ENCODE data around the gene STX3.
"Not testable (repeated sequence)": the region's sequence is repeated elsewhere in the genome, so short reads cannot be mapped to it uniquely, and the experiment has no call there.

The STX3 gene

DNA sequence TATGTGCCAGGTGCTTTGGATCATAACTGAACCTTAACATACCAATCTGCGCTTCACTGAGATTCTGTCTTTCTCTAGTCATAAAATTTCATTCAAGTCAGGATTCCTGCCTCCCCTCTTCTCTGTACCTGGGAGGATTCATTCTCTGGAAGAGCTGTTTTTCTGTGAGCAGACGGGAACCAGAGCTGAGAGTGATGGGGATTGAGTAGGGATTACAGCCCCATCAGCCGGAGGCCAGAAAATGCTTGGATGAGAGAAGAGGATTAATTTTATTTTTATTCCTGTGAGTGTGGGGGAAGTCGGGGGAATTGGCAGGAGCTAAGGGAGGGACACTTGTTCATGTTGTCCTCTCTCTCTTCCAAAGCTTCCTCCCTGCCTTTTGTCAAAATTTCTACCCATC lies 4.7 kb downstream of the STX3 start:
- DNase-seq, result no peak

DNA sequence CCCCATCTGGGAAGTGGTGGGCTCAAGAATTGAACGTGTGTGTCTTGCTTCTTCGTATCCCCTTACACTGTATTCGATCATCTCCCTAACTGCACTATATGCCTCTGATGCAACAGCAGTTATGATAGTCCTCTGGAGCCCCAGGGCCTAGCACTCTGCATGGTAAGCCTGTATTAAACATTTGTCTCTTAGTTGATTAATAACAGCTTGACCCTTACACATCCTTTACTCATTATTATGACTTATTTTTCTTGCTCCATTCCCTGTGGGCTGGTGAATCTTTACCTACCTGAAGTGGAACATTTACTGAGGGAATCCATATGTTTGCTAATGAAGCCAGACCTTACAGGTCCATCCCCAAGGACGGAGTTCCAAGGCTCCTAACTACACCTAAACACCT lies 5.6 kb downstream of the STX3 start:
- no peak for DNase-seq

DNA sequence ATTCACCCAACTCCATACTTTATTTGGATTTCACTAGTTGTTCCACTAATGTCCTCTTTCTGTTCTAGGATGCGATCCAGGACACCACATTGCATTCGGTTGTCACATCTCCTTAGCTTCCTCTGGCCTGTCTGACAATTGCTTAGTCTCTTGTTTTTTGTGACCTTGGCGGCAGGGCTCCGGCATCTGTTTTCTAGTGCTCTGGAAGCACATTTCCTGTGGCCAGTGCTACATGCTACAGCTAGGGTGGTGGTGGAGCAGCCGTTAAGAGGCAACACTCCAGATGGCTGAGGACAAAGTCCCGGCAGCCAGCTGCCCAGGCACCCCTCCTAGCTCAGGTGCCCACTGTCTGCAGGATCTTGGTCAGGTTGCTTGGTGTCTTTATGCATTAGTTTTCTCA lies 6.8 kb downstream of the STX3 start:
- no peak for DNase-seq

DNA sequence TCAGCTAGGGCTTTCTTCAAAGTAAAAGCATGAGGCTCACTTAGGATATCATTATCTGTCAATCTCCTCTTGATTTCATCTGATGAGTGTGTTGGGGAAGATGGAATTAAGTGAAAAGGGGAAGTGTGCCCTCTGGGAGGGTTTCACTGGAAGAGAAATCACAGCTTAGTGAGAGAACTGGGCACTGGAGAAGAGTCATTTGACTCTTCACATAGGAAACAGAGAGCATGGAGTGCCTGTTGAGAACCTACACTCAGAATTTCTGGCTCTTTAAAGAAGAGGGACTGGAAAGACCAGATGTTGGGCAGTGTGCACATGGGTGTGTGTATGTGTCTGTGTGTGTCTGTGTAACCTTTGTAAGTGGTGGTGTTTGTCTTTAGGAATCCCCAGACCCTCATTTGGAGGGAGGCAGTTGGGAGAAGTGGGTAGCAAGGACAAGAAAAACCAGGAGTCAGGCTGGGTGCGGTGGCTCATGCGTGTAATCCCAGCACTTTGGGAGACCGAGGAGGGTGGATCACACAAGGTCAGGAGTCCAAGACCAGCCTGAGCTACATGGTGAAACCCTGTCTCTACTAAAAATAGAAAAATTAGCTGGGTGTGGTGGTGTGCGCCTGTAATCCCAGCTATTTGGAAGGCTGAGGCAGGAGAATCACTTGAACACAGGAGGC lies 10.0 kb downstream of the STX3 start:
- no peak for DNase-seq

DNA sequence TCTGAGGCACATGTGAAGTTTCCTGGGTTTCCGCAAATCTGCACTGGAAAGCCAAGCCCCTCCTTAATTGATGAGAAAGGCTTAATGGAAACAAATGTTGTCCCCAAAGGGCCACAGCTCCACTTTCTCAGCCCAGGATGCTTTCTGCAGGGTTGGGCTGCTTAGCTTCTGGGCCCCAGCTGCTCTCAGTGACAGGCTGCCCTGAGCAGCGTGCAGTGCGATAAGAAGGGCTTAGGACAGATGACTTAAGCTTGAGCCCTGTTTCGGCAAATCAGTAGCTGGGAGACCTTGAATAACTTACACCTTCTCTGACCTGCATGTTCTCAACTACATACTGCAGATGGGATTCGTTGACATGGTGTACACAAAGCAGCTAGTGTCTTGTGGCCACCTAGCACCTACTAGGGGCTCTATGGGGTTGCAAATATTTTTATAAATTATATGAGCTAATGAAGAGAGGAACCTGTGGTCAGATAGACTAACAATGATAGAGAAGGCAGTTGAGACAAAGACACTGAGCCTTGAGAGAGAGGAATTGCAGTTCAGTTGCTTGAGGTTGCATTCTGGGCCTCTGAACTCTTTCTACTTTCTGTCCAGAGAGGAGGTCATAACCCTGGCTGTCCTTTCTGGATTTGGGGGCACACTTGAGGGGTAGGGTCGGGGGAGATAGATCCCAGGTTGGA lies 11.5 kb downstream of the STX3 start:
- DNase-seq, result no peak

DNA sequence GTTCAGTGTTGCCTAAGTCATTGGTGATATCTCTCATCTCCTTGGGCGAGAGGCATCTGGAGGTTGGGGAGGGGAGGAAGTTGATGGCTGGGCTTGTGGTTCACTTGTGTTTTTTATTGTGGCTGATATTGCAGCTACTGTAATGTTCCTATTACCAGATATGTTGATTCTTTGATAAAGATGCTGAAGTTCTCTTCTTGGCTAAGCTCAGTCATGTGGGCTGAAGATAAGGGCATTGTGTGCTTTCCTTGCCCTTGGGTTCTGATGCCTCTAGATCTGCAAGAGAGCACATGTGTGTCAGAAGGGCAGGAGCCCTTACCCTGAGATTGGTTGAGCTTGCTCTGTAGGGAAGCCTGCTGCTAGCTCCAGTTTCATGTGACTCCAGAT lies 12.0 kb downstream of the STX3 start:
- no peak for DNase-seq

DNA sequence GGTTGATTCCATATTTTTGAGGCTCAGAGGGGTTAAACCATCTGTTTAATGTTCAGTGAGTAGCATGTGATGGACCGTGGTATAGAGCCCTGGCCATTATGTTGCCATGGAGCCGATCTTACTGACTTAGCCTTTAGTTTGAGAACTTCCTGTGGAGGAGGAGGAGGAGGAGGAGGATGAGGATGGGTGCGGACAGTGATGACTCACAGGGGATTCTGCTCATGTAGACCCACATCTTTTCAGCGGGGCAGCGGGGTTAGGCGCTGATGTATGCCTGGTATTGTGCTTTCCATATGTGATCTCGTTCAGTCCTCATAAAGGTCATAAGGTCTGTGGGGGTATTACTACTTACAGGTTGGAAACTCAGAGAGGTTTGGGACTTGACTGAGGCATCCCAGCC lies 13.9 kb downstream of the STX3 start:
- no peak for DNase-seq

DNA sequence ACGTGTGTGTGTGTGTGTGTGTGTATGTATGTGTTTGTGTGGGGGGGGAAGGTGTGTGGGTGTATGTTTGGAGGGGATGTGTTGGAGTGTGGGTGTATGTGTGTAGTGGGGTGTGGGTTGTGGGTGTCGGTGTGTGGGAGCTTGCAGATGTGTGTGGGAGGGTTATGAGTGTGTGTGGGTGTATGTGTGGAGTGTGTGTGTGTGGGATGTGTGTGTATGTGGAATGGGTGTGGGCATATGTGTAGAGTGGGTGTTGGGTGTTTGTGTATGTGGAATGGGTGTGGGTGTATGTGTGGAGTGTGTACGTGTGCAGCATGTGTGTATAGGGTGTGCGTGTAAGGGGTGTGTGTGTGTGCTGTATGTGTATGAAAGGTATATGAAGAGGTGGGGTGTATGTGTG lies 14.7 kb downstream of the STX3 start:
- no peak for DNase-seq

DNA sequence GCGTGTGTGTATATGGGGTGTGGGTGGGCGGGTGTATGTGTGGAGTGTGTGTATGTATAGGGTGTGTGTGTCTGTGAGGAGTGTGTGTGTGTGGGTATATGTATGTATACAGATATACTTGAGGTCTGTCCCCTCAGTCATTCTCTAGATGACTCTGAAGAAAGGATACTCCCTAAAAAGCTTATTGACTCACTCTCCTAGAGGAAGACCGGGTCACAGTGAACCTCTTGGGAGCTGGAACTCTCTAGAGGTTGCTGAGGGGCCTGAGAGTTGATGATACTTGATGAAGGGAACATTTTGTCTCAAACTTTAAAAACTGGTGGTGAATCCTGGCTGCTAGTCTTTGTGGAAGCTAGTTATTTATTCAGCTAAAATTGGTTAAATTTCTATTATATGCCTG lies 15.1 kb downstream of the STX3 start:
- no peak for DNase-seq

DNA sequence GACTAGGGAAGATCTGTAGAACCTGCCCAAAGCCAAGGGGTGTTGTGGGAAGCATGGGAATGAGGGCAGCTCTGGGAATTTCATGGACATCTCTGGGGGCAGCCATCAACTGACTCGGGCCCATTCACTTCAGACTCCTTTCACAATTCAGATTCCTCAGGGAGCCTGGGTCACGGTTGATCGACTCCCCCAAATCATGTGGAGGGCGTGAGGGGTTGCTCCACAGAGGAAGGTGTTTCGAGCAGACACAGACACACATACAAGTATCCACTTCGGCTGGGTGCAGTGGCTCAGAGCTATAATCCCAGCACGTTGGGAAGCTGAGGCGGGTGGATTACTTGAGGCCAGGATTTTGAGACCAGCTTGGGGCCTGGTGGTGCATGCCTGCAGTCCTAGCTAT lies 15.7 kb downstream of the STX3 start:
- DNase-seq, result no peak

DNA sequence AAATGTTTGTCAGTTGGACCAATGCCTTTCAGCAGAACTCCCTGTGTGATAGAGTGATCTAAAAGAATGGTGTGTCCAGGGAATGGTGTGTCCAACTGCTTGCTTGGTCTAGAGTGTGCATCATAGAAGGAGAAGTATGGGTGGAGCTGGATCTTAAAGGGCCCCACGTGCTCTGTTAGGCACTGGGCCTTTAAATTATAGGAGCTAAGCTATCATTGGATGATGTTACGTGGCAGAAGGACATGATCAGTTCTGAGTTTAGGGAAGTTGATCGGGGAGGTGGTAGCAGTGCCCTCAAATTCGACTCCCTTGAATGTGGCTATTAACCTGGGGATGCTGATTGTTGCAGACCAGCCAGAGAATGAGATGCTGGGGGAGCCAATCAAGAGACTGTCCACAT lies 16.4 kb downstream of the STX3 start:
- no peak for DNase-seq

DNA sequence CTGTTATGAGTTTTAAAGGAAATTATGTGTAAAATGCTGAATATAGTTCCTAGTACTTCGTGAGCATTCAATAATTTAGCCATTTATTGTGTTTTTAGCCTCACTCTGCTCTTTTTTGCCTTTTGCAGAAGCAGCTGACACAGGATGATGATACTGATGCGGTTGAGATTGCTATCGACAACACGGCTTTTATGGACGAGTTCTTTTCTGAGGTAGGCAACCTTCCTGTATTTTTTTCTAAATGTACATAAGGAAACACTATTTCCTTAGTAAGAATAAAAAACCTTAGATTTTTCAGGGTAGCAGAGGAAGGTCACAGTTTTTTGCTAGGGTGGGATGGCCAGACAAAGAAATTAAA lies 17.9 kb downstream of the STX3 start:
- DNase-seq, result no peak

DNA sequence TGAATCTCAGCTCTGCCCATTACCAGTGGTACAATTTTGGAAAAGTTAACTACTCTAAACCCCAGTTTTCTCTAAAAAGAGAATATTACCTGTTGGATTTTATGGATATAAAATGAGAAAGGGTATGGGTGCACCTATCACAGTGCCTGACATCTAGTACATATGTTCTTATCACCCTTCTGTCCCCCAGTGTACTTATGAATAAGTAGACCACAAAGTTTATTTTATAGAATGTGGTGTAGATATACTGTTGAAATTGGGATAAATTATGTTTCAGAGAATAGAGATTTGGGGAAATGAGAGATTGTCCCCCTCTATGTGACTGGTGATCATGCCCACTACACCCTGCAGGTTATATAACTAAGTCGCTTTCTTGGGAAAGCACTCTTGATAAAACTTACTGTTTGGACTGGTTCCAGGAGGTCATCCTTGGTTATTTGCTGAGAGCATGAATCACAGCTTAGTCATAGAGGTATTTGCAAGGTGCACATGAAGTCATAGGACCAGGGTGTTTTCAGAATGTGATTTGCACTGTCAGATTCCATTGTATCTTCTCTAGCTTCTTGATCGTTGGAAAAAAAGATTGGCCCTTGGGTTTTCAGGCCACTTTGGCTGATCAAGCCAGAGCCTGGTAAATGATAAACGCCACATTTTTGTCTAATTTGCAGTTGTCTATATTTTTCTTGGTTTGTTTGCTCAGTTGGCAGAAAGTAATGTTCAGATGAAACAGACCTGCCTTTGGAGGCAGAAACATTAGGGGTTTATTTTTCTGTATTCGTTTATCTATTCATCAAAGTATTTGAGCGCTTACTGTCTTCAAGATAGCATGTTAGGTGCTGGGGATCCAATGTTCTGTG lies 21.3 kb downstream of the STX3 start:
- DNase-seq, result no peak

DNA sequence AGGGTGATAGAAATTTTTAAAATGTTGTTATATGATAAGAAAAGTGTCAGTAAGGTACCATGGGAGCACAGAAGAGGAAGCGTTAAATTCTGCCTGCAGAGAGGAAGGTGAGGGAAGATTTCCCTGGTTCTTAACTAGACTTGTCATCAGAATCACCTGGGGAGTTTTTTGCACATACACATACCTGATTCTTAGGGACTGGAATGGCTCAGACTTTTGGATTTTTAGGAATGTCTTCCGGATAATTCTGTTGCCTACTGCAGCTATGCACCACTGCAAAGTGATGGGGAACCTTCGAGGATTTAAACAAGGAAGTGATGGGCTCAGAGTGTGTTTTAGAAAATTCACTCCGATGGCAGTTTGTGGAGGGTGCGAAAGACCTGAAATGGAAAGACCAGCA lies 21.9 kb downstream of the STX3 start:
- no peak for DNase-seq

DNA sequence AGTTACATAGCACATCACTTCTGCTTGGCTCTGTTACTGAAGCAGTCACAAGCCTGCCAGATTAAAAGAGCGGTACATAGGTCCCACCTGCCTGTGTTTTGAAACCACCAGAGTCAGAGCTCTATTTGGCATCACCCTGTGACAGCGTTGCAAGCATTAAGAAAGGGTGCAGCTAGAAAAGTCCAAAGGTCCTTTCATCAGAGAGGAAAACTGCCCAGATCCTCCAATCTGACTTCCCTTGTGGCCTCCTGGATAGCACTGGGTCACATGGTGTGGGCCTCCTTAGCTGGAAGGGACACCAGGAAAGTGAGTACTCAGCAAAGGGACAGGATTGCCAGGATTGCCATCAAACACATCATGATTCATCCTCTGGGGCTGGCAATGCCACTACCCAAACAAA lies 22.9 kb downstream of the STX3 start:
- DNase-seq, result no peak

DNA sequence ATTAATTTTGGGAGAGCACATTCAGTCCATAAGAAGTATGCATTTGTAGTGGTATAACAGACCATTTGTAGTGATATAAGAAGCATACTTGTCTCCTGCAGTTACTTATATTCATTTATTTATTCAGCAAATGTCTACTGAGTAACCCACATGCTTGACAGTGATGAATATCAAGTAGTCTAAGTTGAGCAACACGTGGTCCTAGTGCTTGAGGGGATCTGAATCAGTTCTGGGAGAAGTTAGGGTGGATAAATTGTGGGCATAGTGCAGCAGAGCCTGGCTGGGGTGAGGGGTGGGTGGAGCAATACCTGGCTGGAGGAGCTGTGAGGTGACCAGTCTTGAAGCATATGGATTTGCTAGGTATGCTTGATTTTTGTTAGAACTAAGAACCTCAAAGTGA lies 24.3 kb downstream of the STX3 start:
- no peak for DNase-seq

DNA sequence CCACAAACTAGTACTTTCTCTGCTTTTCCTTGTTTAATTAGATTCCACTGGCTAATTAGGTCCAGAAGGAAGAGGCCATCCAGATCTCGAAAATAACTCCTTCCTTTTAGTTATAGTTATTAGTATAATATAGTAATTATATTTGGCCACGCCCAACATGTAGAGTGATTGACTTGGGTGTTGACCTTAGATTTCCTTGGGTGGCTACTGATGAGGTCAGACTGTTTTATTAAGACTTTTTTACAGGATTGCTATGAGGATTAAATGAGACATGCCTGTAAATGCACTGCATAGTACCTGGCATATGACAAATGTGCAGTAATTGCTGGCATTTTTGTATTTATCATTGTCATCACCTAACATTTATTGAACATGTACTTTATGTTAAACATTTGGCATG lies 26.9 kb downstream of the STX3 start:
- DNase-seq, result no peak

DNA sequence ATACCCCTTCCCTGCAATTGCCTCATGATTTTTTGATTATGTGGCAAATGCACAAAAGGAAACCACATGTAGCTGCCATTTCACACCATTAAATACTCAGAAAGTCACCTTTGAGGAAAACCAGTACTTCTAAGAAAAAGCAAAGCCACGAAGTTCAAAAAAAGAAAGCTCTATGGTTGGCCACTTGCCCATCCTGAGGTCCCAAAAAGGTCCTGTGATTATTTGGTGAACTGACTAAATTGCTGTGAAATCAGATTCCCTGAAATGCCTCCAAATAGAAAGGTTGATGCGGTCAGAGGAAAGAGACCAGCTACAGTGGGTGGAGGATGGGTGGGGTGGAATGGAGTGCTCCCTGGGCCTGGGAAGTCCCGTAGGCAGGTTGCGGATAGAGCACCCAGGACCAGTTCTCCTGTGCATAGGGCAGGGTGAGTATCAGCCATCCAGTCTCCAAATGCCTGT lies 28.5 kb downstream of the STX3 start:
- DNase-seq, result no peak

DNA sequence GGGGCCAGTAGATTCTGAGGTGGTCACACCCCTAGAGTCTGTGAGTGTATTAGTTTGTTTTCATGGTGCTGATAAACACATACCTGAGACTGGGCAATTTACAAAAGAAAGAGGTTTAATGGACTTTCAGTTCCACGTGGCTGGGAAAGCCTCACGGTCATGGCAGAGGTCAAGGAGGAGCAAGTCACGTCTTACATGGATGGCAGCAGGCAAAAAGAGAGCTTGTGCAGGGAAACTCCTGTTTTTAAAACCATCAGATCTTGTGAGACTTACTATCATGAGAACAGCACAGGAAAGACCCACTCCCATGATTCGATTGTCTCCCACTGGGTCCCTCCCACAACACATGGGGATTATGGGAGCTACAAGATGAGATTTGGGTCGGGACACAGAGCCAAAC lies 29.3 kb downstream of the STX3 start:
- DNase-seq, result not testable (repeated sequence)

DNA sequence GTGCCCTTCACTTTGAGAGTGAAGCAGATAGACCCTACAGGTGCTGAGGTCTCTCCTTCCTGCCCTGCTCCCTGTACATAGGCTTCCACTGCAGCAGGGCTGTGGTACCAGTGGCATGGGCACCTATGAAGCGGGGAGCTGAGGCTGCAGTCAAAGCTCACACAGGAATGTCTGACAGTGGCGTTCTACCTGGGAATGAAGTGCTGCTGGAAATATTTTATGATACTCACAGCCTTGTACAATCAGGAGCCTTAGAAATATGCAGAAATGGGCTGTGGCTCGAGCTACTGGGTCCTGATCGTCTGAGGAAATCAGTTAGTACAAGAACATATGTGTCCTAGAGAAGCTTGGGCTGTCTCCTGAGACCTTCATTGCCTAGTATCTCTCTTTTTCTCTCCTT lies 30.6 kb downstream of the STX3 start:
- no peak for DNase-seq

DNA sequence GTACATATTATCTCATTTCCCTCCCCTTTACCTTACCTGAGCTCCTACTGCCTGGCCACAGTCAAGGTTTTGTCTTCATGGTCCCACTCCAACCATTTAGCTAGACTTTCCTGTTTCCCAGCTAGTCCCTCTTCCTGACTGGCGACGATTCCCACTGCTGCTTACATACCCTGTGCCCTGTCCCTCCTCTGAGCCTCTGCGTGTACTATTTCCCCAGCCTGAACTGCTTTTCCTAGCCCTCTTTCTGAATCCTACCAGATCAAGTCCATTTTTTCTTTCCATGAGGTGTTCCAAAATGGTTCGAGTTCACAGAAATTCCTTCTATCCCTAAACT lies 32.0 kb downstream of the STX3 start:
- DNase-seq, result no peak

DNA sequence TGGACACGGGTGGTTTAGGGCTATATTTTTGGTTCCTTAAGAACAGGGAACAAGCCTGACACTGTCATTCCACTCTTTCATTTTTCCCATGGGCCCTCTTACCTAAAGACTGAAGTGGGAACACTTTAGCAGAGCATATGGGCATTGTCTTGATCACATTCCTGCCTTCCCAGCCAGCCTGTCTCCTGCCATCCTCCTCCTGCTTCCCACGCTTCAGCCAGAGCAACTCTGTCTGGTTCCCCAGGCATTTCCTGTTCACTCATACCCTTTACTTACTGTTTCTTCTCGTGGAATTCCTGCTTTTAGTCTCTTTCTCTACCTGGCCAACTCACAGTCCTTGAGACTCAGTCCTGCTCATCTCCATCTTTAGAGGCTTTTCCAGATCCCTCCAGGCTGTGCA lies 32.6 kb downstream of the STX3 start:
- no peak for DNase-seq

DNA sequence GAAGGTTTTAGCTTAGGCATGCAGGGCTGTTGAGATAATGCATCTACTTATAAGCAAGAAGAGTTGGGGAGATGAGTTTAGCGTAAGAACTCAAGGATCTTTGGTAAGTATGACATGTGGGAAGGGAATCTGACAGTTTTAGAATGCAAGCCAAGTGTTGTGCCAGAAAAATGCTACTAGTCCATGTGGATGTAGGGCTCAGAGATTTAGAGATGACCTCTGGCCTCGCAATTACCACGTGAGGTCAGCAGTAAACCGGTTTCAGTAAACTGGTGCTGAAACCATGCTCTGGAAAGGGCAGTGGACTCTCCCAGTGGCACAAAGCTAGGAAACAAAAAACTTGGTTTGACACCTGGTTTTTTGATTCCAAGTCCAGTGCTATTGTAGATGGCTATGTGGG lies 36.5 kb downstream of the STX3 start:
- no peak for DNase-seq

DNA sequence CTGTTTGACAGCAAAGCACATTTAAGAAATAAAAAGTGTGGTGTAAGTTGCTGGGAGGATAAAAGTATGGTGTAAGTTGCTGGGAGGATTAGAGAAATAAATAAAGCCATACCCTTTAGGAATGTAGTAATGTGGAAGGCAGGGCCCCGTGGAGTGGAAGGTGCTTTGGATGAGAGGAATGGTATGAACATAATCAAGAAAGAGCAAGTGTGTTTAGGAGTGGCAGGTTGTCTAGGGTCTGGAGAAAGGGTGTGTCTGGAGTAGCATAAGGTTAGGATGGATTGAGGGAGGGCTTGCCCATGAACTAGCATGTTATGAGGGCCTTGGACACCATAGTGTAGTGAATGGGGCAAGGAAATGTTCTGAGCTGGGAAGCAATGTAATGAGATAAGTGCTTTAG lies 37.3 kb downstream of the STX3 start:
- DNase-seq, result no peak

All from hippocampal formation (tissue), 2 donors.